HL-60 (cell line): ENCODE measurements around the gene RASL11A.

Experiments
- DNase-seq, 2 experiments: peaks; one replicate each; pipeline ENCODE4 v3.0.0-alpha.2; 2010 to 2020; ENCODE audit warnings: low read depth in 1 of 2, low spot score in 1 of 2
- H3K27ac ChIP-seq: fragments of 250-450 bp; sonication (Bioruptor Pico); replicated peaks from 2 replicates; pipeline ENCODE4 v1.5.1; 2020; ENCODE audit warnings: mild to moderate bottlenecking, moderate library complexity
- H3K27me3 ChIP-seq: fragments of 250-450 bp; sonication (Bioruptor Pico); 2 replicates; pipeline ENCODE4 v1.5.1; 2021; ENCODE audit warnings: mild to moderate bottlenecking, moderate library complexity; ENCODE audit not compliant: insufficient read depth, poor library complexity, severe bottlenecking
- H3K4me3 ChIP-seq: replicated peaks from 2 replicates; pipeline ENCODE4 v1.5.1; 2011; ENCODE audit warnings: mild to moderate bottlenecking, control low read depth, low read length; ENCODE audit not compliant: insufficient read depth
- CTCF ChIP-seq: IDR thresholded peaks from one replicate; pipeline ENCODE4 v1.5.1; 2011; ENCODE audit warnings: low read length, control low read depth, inconsistent platforms; ENCODE audit not compliant: insufficient read depth
- GABPA ChIP-seq: IDR thresholded peaks from 2 replicates; pipeline ENCODE4 v1.6.1; 2012; ENCODE audit warnings: low read depth
- POLR2AphosphoS5 ChIP-seq: IDR thresholded peaks from 2 replicates; pipeline ENCODE4 v1.6.1; 2012; ENCODE audit warnings: low read depth
- REST ChIP-seq: IDR thresholded peaks from 2 replicates; pipeline ENCODE4 v1.6.1; 2012; ENCODE audit warnings: low read depth; ENCODE audit not compliant: insufficient replicate concordance
- SPI1 ChIP-seq: IDR thresholded peaks from 2 replicates; pipeline ENCODE4 v1.6.1; 2012; ENCODE audit warnings: low read depth, mild to moderate bottlenecking, borderline replicate concordance

The RASL11A gene

GRCh38 chr13:27300941-27301586 lies 30.4 kb downstream of the RASL11A start:
- TF ChIP-seq SPI1 (no peak), CTCF (no peak), REST (no peak), POLR2AphosphoS5 (no peak), GABPA (no peak)
- no peak overlapping the region for H3K4me3 ChIP-seq

GRCh38 chr13:27302643-27303262 lies 32.1 kb downstream of the RASL11A start:
- Histone ChIP-seq H3K27me3 (peaks cover 3% of the 10 kb centered on the region), H3K27ac (peak overlapping the region; percentile 33), H3K4me3 (no peak overlapping the region)
- TF ChIP-seq CTCF (no peak), SPI1 (no peak)
- no peak for DNase-seq

More at GRCh38 chr13:27300941-27301586, 30.4 kb downstream of the RASL11A start:
- H3K27ac ChIP-seq: no peak overlapping the region
- no peak for DNase-seq
- H3K27me3 ChIP-seq: peaks cover 3% of the 10 kb centered on the region

GRCh38 chr13:27304099-27304498 lies 33.5 kb downstream of the RASL11A start:
- no peak for DNase-seq
- H3K27me3 ChIP-seq: peaks cover 3% of the 10 kb centered on the region
- no peak for TF ChIP-seq GABPA
- TF ChIP-seq CTCF: no peak
- TF ChIP-seq REST: no peak
- TF ChIP-seq POLR2AphosphoS5: no peak
- no peak for TF ChIP-seq SPI1
- no peak overlapping the region for H3K4me3 ChIP-seq
- no peak overlapping the region for H3K27ac ChIP-seq

GRCh38 chr13:27304611-27305010 lies 34.0 kb downstream of the RASL11A start:
- TF ChIP-seq GABPA (no peak), SPI1 (no peak), REST (no peak), POLR2AphosphoS5 (no peak), CTCF (no peak)
- no peak overlapping the region for H3K27ac ChIP-seq
- no peak for DNase-seq
- no peak overlapping the region for H3K4me3 ChIP-seq
- H3K27me3 ChIP-seq: peaks cover 3% of the 10 kb centered on the region
